NCI-H345 treated with DMSO at 0.1 percent for 48 hours (cell line): ENCODE measurements around the gene BTNL9.
"Not testable (repeated sequence)": the region's sequence is repeated elsewhere in the genome, so short reads cannot be mapped to it uniquely, and the experiment has no call there.

Experiments
- DNase-seq: peaks from one replicate; lab custom pipeline; 2025; ENCODE audit not compliant: unreplicated experiment; lab: John Stamatoyannopoulos, UW

The BTNL9 gene

GRCh38 chr5:181042722-181043121, 2.7 kb downstream of the BTNL9 start:
- DNase-seq = no peak

DNA sequence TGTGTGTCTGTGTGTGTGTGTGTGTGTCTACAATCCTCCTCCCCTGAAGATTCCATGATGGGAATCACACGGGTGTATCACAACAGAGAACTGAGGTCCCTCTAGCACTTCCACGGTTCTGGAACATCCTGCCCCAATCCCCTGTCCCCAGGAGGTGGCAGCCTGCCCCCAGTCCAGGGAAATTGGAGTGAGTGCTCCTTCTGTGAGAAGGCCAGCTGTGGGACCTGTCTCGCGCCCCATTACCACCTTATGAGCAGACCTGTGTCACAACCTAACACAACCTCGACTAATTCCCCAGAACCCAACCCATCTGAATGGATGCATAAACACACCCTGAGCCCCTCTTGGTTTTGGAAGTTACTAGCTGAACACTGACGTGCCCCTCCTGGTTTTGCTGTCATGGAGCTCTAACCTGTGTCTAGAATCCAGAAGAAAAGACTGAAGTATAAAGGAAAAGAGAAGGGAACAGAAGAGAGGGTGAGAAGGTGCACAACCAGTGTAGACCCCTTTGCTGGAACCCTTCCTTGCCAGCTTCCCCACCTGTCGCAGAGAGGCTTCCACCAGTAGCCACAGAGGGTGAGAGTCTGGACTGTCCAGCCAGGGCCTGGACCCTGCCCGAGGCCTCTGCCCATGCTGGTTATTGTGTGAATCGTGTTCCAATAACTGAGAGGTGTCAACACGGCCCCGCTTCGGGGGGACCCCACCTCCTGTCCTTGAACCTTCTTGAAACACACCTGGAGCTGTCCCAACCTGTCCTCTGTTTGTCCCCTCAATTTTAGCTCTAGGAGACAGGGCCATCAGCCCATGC, 3.4 kb downstream of the BTNL9 start:
- no peak for DNase-seq

- DNase-seq = no peak
Observed at GRCh38 chr5:181044093-181044599, 4.1 kb downstream of the BTNL9 start.

GRCh38 chr5:181044662-181045305, 4.7 kb downstream of the BTNL9 start:
- no peak for DNase-seq

- no peak for DNase-seq
Observed at GRCh38 chr5:181045316-181045715, 5.2 kb downstream of the BTNL9 start.

DNA sequence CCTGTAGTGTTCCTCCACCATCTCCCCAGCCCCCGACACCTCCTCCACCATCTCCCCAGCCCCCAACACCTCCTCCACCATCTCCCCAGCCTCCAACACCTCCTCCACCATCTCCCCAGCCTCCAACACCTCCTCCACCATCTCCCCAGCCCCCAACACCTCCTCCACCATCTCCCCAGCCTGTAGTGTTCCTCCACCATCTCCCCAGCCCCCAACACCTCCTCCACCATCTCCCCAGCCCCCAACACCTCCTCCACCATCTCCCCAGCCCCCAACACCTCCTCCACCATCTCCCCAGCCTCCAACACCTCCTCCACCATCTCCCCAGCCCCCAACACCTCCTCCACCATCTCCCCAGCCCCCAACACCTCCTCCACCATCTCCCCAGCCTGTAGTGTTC, 5.8 kb downstream of the BTNL9 start:
- not testable (repeated sequence) for DNase-seq

DNA sequence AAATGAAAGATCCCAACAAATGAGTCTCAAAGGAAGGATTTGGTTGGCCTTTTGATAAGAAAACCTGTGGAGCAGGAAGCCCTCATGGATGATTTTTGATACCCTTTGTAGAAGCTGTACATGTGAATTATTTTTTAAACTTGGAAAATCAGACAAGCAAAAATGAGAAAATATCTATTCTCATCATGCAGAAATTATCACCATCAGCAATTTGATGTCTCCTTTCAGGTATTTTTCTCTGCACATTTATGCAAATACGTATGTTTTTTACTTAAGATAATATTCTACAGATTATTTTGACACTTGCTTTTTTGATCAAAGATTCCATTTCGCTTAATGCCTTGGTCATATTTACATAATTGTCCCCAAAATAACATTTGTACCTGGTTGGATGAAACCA, 7.2 kb downstream of the BTNL9 start:
- no peak for DNase-seq

DNA sequence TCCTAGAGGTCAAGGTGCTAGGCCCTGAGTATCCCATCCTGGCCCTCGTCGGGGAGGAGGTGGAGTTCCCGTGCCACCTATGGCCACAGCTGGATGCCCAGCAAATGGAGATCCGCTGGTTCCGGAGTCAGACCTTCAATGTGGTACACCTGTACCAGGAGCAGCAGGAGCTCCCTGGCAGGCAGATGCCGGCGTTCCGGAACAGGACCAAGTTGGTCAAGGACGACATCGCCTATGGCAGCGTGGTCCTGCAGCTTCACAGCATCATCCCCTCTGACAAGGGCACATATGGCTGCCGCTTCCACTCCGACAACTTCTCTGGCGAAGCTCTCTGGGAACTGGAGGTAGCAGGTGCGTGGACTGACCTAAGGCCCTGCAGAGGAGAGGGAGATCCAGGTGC, 7.9 kb downstream of the BTNL9 start:
- no peak for DNase-seq

DNA sequence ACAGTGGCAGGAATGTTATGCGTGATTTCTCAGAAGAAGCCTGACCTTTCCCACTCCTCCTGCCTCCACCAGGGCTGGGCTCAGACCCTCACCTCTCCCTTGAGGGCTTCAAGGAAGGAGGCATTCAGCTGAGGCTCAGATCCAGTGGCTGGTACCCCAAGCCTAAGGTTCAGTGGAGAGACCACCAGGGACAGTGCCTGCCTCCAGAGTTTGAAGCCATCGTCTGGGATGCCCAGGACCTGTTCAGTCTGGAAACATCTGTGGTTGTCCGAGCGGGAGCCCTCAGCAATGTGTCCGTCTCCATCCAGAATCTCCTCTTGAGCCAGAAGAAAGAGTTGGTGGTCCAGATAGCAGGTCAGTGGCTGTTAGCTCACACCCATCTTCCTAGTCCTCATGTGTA, 9.9 kb downstream of the BTNL9 start:
- no peak for DNase-seq

- DNase-seq = no peak
Observed at GRCh38 chr5:181051841-181052671, 12.0 kb downstream of the BTNL9 start.

- DNase-seq = no peak
Observed at GRCh38 chr5:181052672-181053487, 12.8 kb downstream of the BTNL9 start.

- no peak for DNase-seq
Observed at GRCh38 chr5:181053488-181054121, 13.5 kb downstream of the BTNL9 start.

- DNase-seq = no peak
Observed at GRCh38 chr5:181054138-181054537, 14.1 kb downstream of the BTNL9 start.

- no peak for DNase-seq
Observed at GRCh38 chr5:181054871-181055459, 14.9 kb downstream of the BTNL9 start.

GRCh38 chr5:181056431-181056830, 16.4 kb downstream of the BTNL9 start:
- no peak for DNase-seq

DNA sequence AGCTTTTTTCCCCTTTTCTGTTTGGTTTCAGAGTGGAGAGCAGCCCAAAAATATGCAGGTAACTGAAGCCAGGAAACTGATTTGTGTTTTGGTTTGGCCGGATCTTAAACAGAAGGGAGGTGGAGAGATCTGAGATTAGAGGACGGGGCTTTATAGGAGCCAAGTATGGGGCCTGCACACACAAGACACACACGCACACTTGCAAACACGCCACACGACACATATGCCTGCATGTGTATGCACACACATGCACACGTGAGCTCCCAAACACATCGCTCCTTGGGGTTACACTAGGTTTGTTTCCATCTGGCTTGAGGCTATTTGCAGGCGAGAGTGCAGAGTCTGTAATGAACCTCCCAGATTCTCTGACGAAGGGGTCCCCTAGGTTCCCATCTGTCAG, 18.3 kb downstream of the BTNL9 start:
- DNase-seq = no peak

DNA sequence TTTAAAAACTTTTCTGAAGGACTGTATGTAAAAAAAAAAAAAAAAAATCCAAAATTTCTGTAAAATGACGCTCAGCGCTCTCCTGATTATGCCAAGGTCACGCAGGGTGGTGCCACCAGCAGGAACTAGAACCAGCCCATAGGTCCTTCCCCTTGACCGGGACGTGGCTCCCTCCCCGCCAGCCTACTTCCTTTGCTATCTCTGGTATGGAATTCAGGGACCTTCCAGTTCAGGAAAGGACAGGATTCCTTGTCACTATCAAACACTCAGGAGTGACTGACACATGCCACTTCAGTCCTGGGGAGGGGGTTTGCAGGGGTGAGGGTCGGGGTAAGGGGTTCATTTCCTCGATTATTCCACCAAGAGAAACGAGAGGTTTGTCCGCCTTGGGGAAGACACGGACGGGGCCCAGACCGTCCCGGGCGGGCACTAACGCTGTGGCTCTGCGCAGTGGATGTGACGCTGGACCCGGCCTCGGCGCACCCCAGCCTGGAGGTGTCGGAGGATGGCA, 18.8 kb downstream of the BTNL9 start:
- no peak for DNase-seq

- DNase-seq = no peak
Observed at GRCh38 chr5:181059297-181060230, 19.5 kb downstream of the BTNL9 start.

- no peak for DNase-seq
Observed at GRCh38 chr5:181060231-181060590, 20.1 kb downstream of the BTNL9 start.
